ENCODE results near the gene TDRD10.

GRCh38 chr1:154527192-154527591, 25.2 kb downstream of the TDRD10 start:
- TF ChIP-seq GATA2 (IDR thresholded peaks at IDR 0.05; ENCODE audit: low read depth, low read length), result no peak
- TF ChIP-seq GATA3 (IDR thresholded peaks at IDR 0.05; ENCODE audit: low read depth, low read length), result no peak

All from SH-SY5Y (cell line).